ENCODE results near the gene ATP2C2. TPM values are rescaled to one million over a fixed set of nuclear protein-coding genes. Genes with fewer than 3 reads are reported as not detected.

Gene ATP2C2
- total RNA-seq, 1 experiment from 2014 or later, result 4.3 TPM

DNA sequence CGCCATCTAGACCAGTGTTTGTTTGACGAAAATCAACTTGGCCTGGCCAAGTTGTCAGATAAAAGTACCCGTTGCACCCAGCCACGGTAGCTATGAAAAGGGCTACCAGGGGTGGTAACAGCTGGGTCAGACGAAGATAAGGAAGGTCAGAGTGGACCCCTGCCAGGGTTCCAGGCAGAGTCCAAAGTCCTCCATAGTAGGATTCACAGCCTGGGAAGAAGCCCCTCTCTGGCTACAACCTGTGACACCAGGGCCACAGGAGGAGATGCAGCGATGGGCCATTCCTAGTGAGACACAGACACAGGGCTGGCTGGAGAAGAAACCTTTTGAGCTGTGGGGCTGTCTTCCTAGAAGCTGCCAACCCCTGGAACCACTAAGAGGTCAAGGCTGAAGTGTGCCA lies 96.8 kb downstream of the ATP2C2 start (continued):
- TF ChIP-seq EMX1 (CRISPR knock-in tag; IDR thresholded peaks at IDR 0.05) (no peak), SMAD3 (CRISPR knock-in tag; IDR thresholded peaks at IDR 0.05; ENCODE audit: borderline replicate concordance) (no peak)
- TF ChIP-seq, protein P1, sequence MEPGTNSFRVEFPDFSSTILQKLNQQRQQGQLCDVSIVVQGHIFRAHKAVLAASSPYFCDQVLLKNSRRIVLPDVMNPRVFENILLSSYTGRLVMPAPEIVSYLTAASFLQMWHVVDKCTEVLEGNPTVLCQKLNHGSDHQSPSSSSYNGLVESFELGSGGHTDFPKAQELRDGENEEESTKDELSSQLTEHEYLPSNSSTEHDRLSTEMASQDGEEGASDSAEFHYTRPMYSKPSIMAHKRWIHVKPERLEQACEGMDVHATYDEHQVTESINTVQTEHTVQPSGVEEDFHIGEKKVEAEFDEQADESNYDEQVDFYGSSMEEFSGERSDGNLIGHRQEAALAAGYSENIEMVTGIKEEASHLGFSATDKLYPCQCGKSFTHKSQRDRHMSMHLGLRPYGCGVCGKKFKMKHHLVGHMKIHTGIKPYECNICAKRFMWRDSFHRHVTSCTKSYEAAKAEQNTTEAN (CRISPR knock-in tag; IDR thresholded peaks at IDR 0.05), result no peak
- TF ChIP-seq, protein P2, sequence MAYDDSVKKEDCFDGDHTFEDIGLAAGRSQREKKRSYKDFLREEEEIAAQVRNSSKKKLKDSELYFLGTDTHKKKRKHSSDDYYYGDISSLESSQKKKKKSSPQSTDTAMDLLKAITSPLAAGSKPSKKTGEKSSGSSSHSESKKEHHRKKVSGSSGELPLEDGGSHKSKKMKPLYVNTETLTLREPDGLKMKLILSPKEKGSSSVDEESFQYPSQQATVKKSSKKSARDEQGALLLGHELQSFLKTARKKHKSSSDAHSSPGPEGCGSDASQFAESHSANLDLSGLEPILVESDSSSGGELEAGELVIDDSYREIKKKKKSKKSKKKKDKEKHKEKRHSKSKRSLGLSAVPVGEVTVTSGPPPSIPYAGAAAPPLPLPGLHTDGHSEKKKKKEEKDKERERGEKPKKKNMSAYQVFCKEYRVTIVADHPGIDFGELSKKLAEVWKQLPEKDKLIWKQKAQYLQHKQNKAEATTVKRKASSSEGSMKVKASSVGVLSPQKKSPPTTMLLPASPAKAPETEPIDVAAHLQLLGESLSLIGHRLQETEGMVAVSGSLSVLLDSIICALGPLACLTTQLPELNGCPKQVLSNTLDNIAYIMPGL (CRISPR knock-in tag; IDR thresholded peaks at IDR 0.05), result no peak

DNA sequence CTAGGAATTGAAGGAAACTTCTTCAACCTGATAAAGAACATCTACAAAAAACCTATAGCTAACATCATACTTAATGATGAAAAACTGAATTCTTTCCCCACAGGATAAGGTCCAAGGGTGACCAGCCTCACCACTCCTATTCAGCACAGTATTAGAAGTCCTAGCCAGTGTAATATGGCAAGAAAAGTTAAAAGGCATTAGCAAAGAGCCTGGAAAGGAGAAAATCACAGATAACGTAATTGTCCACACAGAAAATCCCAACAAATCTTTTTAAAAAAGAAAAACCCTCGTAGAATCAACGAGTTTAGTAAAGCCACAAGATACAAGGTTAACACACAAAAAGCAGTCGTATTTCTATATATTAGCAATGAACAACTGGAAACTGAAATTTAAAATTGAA lies 98.4 kb downstream of the ATP2C2 start:
- Mint-ChIP-seq H3K36me3 (peaks cover 38% of the 10 kb centered on the region), H3K27me3 (ENCODE audit: low read depth) (no peaks in the 10 kb centered on the region), H3K27ac (no peak overlapping the region), H3K4me3 (no peak overlapping the region), H3K9me3 (peaks cover 24% of the 10 kb centered on the region), H3K4me1 (no peaks in the 10 kb centered on the region)
- TF ChIP-seq, protein P3, sequence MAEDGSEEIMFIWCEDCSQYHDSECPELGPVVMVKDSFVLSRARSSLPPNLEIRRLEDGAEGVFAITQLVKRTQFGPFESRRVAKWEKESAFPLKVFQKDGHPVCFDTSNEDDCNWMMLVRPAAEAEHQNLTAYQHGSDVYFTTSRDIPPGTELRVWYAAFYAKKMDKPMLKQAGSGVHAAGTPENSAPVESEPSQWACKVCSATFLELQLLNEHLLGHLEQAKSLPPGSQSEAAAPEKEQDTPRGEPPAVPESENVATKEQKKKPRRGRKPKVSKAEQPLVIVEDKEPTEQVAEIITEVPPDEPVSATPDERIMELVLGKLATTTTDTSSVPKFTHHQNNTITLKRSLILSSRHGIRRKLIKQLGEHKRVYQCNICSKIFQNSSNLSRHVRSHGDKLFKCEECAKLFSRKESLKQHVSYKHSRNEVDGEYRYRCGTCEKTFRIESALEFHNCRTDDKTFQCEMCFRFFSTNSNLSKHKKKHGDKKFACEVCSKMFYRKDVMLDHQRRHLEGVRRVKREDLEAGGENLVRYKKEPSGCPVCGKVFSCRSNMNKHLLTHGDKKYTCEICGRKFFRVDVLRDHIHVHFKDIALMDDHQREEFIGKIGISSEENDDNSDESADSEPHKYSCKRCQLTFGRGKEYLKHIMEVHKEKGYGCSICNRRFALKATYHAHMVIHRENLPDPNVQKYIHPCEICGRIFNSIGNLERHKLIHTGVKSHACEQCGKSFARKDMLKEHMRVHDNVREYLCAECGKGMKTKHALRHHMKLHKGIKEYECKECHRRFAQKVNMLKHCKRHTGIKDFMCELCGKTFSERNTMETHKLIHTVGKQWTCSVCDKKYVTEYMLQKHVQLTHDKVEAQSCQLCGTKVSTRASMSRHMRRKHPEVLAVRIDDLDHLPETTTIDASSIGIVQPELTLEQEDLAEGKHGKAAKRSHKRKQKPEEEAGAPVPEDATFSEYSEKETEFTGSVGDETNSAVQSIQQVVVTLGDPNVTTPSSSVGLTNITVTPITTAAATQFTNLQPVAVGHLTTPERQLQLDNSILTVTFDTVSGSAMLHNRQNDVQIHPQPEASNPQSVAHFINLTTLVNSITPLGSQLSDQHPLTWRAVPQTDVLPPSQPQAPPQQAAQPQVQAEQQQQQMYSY (CRISPR knock-in tag; IDR thresholded peaks at IDR 0.05), result no peak
- TF ChIP-seq, protein P4, sequence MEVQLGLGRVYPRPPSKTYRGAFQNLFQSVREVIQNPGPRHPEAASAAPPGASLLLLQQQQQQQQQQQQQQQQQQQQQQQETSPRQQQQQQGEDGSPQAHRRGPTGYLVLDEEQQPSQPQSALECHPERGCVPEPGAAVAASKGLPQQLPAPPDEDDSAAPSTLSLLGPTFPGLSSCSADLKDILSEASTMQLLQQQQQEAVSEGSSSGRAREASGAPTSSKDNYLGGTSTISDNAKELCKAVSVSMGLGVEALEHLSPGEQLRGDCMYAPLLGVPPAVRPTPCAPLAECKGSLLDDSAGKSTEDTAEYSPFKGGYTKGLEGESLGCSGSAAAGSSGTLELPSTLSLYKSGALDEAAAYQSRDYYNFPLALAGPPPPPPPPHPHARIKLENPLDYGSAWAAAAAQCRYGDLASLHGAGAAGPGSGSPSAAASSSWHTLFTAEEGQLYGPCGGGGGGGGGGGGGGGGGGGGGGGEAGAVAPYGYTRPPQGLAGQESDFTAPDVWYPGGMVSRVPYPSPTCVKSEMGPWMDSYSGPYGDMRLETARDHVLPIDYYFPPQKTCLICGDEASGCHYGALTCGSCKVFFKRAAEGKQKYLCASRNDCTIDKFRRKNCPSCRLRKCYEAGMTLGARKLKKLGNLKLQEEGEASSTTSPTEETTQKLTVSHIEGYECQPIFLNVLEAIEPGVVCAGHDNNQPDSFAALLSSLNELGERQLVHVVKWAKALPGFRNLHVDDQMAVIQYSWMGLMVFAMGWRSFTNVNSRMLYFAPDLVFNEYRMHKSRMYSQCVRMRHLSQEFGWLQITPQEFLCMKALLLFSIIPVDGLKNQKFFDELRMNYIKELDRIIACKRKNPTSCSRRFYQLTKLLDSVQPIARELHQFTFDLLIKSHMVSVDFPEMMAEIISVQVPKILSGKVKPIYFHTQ (CRISPR knock-in tag; IDR thresholded peaks at IDR 0.05), result no peak
- TF ChIP-seq ATF1 (CRISPR knock-in tag; IDR thresholded peaks at IDR 0.05), result no peak
- no peak for TF ChIP-seq ZNF416 (CRISPR knock-in tag; IDR thresholded peaks at IDR 0.05)
- no peak for TF ChIP-seq GABPB1 (CRISPR knock-in tag; IDR thresholded peaks at IDR 0.05)
- DNase-seq (ENCODE audit: low spot score) (no peak), ATAC-seq (no peak)
- POLR2A ChIA-PET, result no interaction called here
- CTCF ChIA-PET, result no interaction called here

DNA sequence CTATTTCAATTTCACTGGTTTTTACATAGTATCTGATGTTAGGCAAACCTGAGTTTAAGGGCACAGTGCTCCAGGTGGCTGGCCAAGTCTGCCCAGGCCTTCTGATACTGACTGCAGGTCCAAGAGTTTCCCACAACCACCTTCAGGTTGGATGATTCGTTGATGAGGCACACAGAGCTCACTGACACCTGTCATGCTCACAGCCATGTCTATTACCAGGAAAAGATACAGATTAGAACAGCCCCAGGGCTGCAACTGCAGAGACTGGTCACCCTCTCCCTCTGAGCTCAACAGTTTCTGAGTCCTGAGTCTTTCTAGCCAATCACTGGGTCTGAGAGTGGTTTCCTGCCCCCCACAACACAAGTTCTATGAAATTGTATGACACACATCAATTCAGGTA lies 98.9 kb downstream of the ATP2C2 start:
- no peak for ATAC-seq
- POLR2A ChIA-PET, result no interaction called here
- Mint-ChIP-seq H3K27me3 (ENCODE audit: low read depth) (no peaks in the 10 kb centered on the region), H3K9me3 (peaks cover 29% of the 10 kb centered on the region), H3K27ac (no peak overlapping the region), H3K36me3 (peaks cover 43% of the 10 kb centered on the region), H3K4me3 (no peak overlapping the region), H3K4me1 (no peaks in the 10 kb centered on the region)
- TF ChIP-seq CREM (CRISPR knock-in tag; IDR thresholded peaks at IDR 0.05), result no peak
- TF ChIP-seq RELA (CRISPR knock-in tag; IDR thresholded peaks at IDR 0.05; ENCODE audit: borderline replicate concordance), result no peak
- no peak for TF ChIP-seq NFE2L1 (CRISPR knock-in tag; IDR thresholded peaks at IDR 0.05)
- TF ChIP-seq ZNF219 (CRISPR knock-in tag; IDR thresholded peaks at IDR 0.05; ENCODE audit: borderline replicate concordance), result no peak
- no peak for TF ChIP-seq ZNF121 (CRISPR knock-in tag; IDR thresholded peaks at IDR 0.05)
- no peak for TF ChIP-seq JUN (CRISPR knock-in tag; IDR thresholded peaks at IDR 0.05)
- no peak for TF ChIP-seq MXD4 (CRISPR knock-in tag; IDR thresholded peaks at IDR 0.05; ENCODE audit: borderline replicate concordance)
- no peak for TF ChIP-seq GABPB1 (CRISPR knock-in tag; IDR thresholded peaks at IDR 0.05)
- TF ChIP-seq HMGA2 (CRISPR knock-in tag; IDR thresholded peaks at IDR 0.05), result no peak
- TF ChIP-seq CREB1 (CRISPR knock-in tag; IDR thresholded peaks at IDR 0.05), result no peak
- TF ChIP-seq, protein P5, sequence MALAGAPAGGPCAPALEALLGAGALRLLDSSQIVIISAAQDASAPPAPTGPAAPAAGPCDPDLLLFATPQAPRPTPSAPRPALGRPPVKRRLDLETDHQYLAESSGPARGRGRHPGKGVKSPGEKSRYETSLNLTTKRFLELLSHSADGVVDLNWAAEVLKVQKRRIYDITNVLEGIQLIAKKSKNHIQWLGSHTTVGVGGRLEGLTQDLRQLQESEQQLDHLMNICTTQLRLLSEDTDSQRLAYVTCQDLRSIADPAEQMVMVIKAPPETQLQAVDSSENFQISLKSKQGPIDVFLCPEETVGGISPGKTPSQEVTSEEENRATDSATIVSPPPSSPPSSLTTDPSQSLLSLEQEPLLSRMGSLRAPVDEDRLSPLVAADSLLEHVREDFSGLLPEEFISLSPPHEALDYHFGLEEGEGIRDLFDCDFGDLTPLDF (CRISPR knock-in tag; IDR thresholded peaks at IDR 0.05), result no peak
- TF ChIP-seq SMAD3 (CRISPR knock-in tag; IDR thresholded peaks at IDR 0.05; ENCODE audit: borderline replicate concordance), result no peak
- TF ChIP-seq, protein P6, sequence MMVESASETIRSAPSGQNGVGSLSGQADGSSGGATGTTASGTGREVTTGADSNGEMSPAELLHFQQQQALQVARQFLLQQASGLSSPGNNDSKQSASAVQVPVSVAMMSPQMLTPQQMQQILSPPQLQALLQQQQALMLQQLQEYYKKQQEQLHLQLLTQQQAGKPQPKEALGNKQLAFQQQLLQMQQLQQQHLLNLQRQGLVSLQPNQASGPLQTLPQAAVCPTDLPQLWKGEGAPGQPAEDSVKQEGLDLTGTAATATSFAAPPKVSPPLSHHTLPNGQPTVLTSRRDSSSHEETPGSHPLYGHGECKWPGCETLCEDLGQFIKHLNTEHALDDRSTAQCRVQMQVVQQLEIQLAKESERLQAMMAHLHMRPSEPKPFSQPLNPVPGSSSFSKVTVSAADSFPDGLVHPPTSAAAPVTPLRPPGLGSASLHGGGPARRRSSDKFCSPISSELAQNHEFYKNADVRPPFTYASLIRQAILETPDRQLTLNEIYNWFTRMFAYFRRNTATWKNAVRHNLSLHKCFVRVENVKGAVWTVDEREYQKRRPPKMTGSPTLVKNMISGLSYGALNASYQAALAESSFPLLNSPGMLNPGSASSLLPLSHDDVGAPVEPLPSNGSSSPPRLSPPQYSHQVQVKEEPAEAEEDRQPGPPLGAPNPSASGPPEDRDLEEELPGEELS (CRISPR knock-in tag; IDR thresholded peaks at IDR 0.05), result no peak
- TF ChIP-seq, protein P7, sequence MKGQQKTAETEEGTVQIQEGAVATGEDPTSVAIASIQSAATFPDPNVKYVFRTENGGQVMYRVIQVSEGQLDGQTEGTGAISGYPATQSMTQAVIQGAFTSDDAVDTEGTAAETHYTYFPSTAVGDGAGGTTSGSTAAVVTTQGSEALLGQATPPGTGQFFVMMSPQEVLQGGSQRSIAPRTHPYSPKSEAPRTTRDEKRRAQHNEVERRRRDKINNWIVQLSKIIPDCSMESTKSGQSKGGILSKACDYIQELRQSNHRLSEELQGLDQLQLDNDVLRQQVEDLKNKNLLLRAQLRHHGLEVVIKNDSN (CRISPR knock-in tag; IDR thresholded peaks at IDR 0.05), result no peak
- CTCF ChIA-PET, result no interaction called here
- no peak for DNase-seq (ENCODE audit: low spot score)

Measured in WTC11 (cell line).